C4-2B (cell line): ENCODE results near the gene KLK15.

Source experiments
- ZFX ChIP-seq: fragments of 450-650 bp; IDR thresholded peaks from 2 replicates; pipeline ENCODE4 v1.6.1; 2017
- TF ChIP-seq, protein P1 (sequence below): fragments of 450-650 bp; conservative IDR thresholded peaks from 2 replicates; pipeline ENCODE4 v1.5.1; 2017; ENCODE audit warnings: mild to moderate bottlenecking

DNA sequence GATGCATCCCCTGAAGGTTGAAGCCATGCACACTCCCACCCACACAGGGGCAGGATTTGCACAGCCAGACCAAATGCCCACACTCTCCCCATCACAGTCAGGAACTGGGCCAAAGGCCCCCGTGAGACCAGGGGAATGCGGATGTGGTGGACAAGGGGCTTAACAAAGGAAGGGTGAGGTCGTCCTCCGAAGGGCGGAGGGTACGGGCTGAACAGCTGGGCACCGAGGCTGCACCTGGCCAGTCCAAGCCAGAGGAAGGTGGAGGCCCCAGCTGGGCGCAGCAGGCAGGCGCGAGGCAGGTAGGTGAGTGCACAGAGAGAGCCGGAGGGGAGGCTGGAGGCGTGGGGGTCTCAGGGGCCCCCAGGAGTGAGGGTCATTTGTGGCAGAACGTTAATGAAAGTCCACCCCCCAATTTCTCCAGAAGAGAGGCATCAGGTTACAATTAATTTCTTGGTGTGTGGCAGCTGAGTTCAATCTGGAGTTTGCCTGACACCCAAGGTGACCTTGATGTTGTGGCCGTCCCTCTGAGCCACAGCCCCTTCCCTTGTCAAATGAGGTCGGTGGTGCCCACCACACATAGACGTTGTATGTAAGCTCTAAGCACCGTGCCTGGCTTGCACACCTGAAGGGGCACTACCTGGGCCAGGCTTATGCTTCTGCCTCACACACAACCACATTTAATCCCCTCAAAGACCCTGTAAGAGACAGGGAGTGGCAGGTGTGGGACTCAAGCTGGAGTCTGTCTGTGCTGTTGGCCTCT is 2.9 kb downstream of the KLK15 start:
- TF ChIP-seq, protein P1, sequence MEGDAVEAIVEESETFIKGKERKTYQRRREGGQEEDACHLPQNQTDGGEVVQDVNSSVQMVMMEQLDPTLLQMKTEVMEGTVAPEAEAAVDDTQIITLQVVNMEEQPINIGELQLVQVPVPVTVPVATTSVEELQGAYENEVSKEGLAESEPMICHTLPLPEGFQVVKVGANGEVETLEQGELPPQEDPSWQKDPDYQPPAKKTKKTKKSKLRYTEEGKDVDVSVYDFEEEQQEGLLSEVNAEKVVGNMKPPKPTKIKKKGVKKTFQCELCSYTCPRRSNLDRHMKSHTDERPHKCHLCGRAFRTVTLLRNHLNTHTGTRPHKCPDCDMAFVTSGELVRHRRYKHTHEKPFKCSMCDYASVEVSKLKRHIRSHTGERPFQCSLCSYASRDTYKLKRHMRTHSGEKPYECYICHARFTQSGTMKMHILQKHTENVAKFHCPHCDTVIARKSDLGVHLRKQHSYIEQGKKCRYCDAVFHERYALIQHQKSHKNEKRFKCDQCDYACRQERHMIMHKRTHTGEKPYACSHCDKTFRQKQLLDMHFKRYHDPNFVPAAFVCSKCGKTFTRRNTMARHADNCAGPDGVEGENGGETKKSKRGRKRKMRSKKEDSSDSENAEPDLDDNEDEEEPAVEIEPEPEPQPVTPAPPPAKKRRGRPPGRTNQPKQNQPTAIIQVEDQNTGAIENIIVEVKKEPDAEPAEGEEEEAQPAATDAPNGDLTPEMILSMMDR, result no peak
- TF ChIP-seq ZFX, result no peak
